IMR-90 (cell line): Measurements from ENCODE around the gene DOHH. TPM values are rescaled to one million over a fixed set of nuclear protein-coding genes. Genes with fewer than 3 reads are reported as not detected.

Experiments
- ATAC-seq: fragments of 200-7000 bp; cut with Tn5 transposase; 2 replicates; pipeline ENCODE4 v1.9.1; 2020; ENCODE audit warnings: low read depth, mild to moderate bottlenecking, moderate library complexity
- BruUV-seq: library from RNA; stranded (reverse); fragments of 400-500 nt; replicated peaks from 2 replicates; lab custom pipeline; 2021; lab: Mats Ljungman, UMichigan
- CTCF ChIA-PET: fragments of 300-600 bp; formaldehyde crosslinking; extraction: SDS; loops from one replicate; lab custom pipeline; 2021; ENCODE audit warnings: antibody characterized with exemption; lab: Yijun Ruan, JAX
- POLR2A ChIA-PET: fragments of 300-600 bp; sonication (Branson Sonifier 250); formaldehyde crosslinking; loops from one replicate; lab custom pipeline; 2022; ENCODE audit warnings: antibody characterized with exemption; ENCODE audit not compliant: unreplicated experiment; lab: Charles Lee
- DNase-seq: peaks from one replicate; pipeline ENCODE4 v3.0.0; 2013
- H2AFZ ChIP-seq: replicated peaks from 2 replicates; pipeline ENCODE3; 2013; ENCODE audit warnings: low read length, mild to moderate bottlenecking; ENCODE audit not compliant: poor library complexity
- H2AK5ac ChIP-seq: 2 replicates; pipeline ENCODE4 v1.6.1; 2013; ENCODE audit warnings: low read depth, low read length, inconsistent platforms
- H2AK9ac ChIP-seq: replicated peaks from 2 replicates; pipeline ENCODE3; 2013; ENCODE audit warnings: mild to moderate bottlenecking, low read depth, low read length, moderate library complexity; ENCODE audit not compliant: poor library complexity
- H2BK120ac ChIP-seq: 2 replicates; pipeline ENCODE4 v1.6.1; 2013; ENCODE audit warnings: low read depth, low read length, inconsistent platforms
- H2BK15ac ChIP-seq: 3 replicates; pipeline ENCODE4 v1.6.1; 2013; ENCODE audit warnings: low read depth, low read length, inconsistent platforms
- H2BK20ac ChIP-seq: 2 replicates; pipeline ENCODE4 v1.6.1; 2013; ENCODE audit warnings: low read depth, mild to moderate bottlenecking, inconsistent platforms, low read length, moderate library complexity
- H2BK5ac ChIP-seq: 2 replicates; pipeline ENCODE4 v1.6.1; 2013; ENCODE audit warnings: mild to moderate bottlenecking, low read depth, low read length, inconsistent platforms; ENCODE audit not compliant: poor library complexity, severe bottlenecking
- H3K14ac ChIP-seq: replicated peaks from 2 replicates; pipeline ENCODE4 v1.6.1; 2013; ENCODE audit warnings: low read depth, low read length, inconsistent platforms
- H3K18ac ChIP-seq: 2 replicates; pipeline ENCODE4 v1.6.1; 2013; ENCODE audit warnings: low read depth, low read length, control low read depth
- H3K23ac ChIP-seq: 2 replicates; pipeline ENCODE4 v1.6.1; 2013; ENCODE audit warnings: low read depth, low read length, inconsistent platforms
- H3K27ac ChIP-seq: 2 replicates; pipeline ENCODE4 v1.5.1; 2013; ENCODE audit warnings: mild to moderate bottlenecking, control low read depth, low read length; ENCODE audit not compliant: insufficient read depth
- H3K27me3 ChIP-seq: 2 replicates; pipeline ENCODE4 v1.6.1; 2013; ENCODE audit warnings: low read length; ENCODE audit not compliant: control insufficient read depth, insufficient read depth
- H3K36me3 ChIP-seq: 2 replicates; pipeline ENCODE4 v1.6.1; 2013; ENCODE audit warnings: low read length, mixed read lengths; ENCODE audit not compliant: control insufficient read depth, insufficient read depth
- H3K4ac ChIP-seq: 2 replicates; pipeline ENCODE4 v1.6.1; 2013; ENCODE audit warnings: low read depth, low read length, inconsistent platforms
- H3K4me1 ChIP-seq: 2 replicates; pipeline ENCODE4 v1.6.1; 2013; ENCODE audit warnings: low read length, mixed read lengths; ENCODE audit not compliant: control insufficient read depth, insufficient read depth
- H3K4me2 ChIP-seq: 2 replicates; pipeline ENCODE4 v1.6.1; 2013; ENCODE audit warnings: low read depth, mild to moderate bottlenecking, control low read depth, low read length, moderate library complexity
- H3K4me3 ChIP-seq: 2 replicates; pipeline ENCODE4 v1.5.1; 2013; ENCODE audit warnings: low read depth, mild to moderate bottlenecking, control low read depth, low read length, moderate library complexity; ENCODE audit not compliant: insufficient read depth
- H3K56ac ChIP-seq: 2 replicates; pipeline ENCODE4 v1.6.1; 2013; ENCODE audit warnings: low read length, inconsistent platforms; ENCODE audit not compliant: insufficient read depth; ENCODE audit errors: extremely low read depth
- H3K79me1 ChIP-seq, 2 experiments: 2 replicates each; pipeline ENCODE4 v1.6.1; 2013; ENCODE audit warnings: low read length in 2 of 2, inconsistent platforms in 1 of 2, low read depth in 1 of 2
- H3K9ac ChIP-seq: 2 replicates; pipeline ENCODE4 v1.6.1; 2013; ENCODE audit warnings: low read depth, low read length, control low read depth
- H3K9me1 ChIP-seq: 2 replicates; pipeline ENCODE4 v1.6.1; 2013; ENCODE audit warnings: low read length, inconsistent platforms; ENCODE audit not compliant: insufficient read depth
- H3K9me3 ChIP-seq: 2 replicates; pipeline ENCODE4 v1.6.1; 2013; ENCODE audit warnings: low read length; ENCODE audit not compliant: control insufficient read depth, insufficient read depth
- H4K20me1 ChIP-seq: 2 replicates; pipeline ENCODE4 v1.6.1; 2013; ENCODE audit warnings: low read length, inconsistent platforms; ENCODE audit not compliant: insufficient read depth
- H4K5ac ChIP-seq: 2 replicates; pipeline ENCODE4 v1.6.1; 2013; ENCODE audit warnings: mild to moderate bottlenecking, low read depth, low read length, control low read depth
- H4K8ac ChIP-seq, 2 experiments: 2 replicates each; pipeline ENCODE4 v1.6.1; 2013; ENCODE audit warnings: low read depth in 2 of 2, low read length in 2 of 2, control low read depth in 1 of 2, inconsistent platforms in 1 of 2
- H4K91ac ChIP-seq: 2 replicates; pipeline ENCODE4 v1.6.1; 2013; ENCODE audit warnings: low read depth, low read length, inconsistent platforms; ENCODE audit not compliant: insufficient read depth
- FOS ChIP-seq: fragments of 150-350 bp; IDR thresholded peaks from 2 replicates; pipeline ENCODE4 v1.6.1; 2016; ENCODE audit warnings: low read depth, low read length
- RFX5 ChIP-seq: IDR thresholded peaks from 2 replicates; pipeline ENCODE4 v1.8.0; 2012; ENCODE audit warnings: low read depth, mild to moderate bottlenecking, low read length, moderate library complexity
- WGBS, 2 experiments: methylation state at CpG; one replicate each; pipeline versions ENCODE4 v1.1.5 to v1.1.7; 2013; ENCODE audit warnings: missing lambda C conversion rate in 2 of 2; ENCODE audit not compliant: insufficient read length in 1 of 2; ENCODE audit errors: extremely low coverage in 2 of 2; 5-methylcytosine and 5-hydroxymethylcytosine counted together
- dilution Hi-C: fragments of 300-500 bp; cut with HindIII; formaldehyde crosslinking; loops from one replicate; pipeline ENCODE4 v1.14.3; 2018; ENCODE audit warnings: low sequenced_read_pairs; ENCODE audit not compliant: unreplicated experiment
- in situ Hi-C: fragments of 300-500 bp; cut with MboI; formaldehyde crosslinking; loops from 3 replicates; pipeline ENCODE4 v1.14.3; 2019; ENCODE audit warnings: low sequenced_read_pairs, inconsistent platforms, mixed read lengths
- intact Hi-C: fragments of 100-400 bp; cut with micrococcal nuclease; formaldehyde crosslinking; loops from 2 replicates; pipeline ENCODE4 v1.10.0; 2022
- polyA plus RNA-seq, 3 experiments: library from polyadenylated mRNA; depleted of rRNA; stranded (reverse); fragments of >200 nt; gene quantifications; 2 replicates each; pipeline ENCODE4 v1.2.3, GENCODE V29; 2012; ENCODE audit warnings: low replicate concordance in 1 of 3
- total RNA-seq: library from RNA; depleted of rRNA; stranded (reverse); fragments of >200 nt; gene quantifications from 2 replicates; pipeline ENCODE4 v1.2.3, GENCODE V29; 2012

The DOHH gene
- total and polyA plus RNA-seq, 2 of the 4 experiments (the other 2 are of a cell fraction) = 3.2 to 9.2 TPM

DNA sequence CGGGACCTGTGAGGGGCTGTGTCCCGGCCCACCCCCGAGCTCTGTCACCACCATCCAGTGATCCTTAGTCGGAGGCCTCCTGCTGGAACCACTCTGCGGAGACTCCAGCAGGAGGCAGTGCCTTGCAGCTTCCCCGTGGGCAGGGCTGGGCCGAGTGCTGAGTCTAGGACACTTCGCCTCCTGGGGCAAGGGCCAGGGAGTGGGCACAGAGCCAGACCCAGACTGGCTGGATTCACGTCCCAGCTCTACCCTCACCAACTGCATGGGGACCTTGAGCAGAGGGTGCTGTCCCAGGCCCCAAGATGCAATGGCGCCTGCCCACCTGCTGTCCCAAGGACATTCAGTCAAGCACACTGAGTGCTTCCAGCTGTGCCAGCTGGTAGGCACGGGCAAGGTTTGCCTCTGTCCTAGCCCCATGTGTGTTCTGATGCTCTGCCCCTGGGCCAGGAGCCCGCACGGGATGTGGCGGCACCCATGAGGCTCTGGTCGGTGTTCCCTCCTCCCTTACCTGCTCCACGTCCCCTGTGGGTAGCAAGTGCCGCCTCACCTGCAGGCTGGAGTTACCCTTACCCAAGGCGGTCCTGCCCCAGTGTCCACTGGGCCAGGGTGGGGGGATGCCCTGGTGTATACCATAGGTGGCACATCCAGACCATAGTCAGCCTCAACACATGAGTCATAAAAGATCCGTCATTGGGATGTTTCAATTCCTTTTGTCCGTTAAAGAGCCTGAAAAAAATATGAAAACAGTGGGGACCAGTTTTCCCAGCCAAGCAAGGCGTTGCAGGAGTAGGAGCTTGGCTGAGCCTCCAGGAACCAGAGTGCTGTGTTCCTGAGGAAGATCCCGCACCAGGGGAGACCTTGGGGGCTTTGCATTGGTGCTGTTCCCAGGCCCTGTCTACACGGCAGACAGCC is 13.0 kb upstream of the DOHH start:
- ChIA-PET CTCF (no interaction called here), POLR2A (no interaction called here)
- no TSS peak for BruUV-seq
- Histone ChIP-seq H3K9me3 (no peaks in the 10 kb centered on the region), H2AK5ac (peak overlapping the region; percentile 62; the same call in 1 of the 2 replicates), H3K4ac (no peak overlapping the region), H3K27ac (no peak overlapping the region), H2BK15ac (no peak overlapping the region), H2BK5ac (no peak overlapping the region), H4K5ac (no peak overlapping the region), H2AFZ (no peak overlapping the region), H3K18ac (no peak overlapping the region), H3K56ac (no peak overlapping the region), H4K8ac (no peak overlapping the region), H2AK9ac (peak overlapping the region; percentile 24), H4K91ac (0 out of 2 replicates have a peak overlapping the region, but pooled peaks have one; percentile 21), H3K27me3 (no peaks in the 10 kb centered on the region), H2BK20ac (no peak overlapping the region), H3K79me1 (peaks cover 6 to 95% of the 10 kb centered on the region in 2 experiments), H3K23ac (no peak overlapping the region), H3K4me1 (peaks cover 24% of the 10 kb centered on the region), H3K14ac (no peak overlapping the region; the same call in 1 of the 2 replicates), H3K9me1 (peaks cover 27% of the 10 kb centered on the region), H4K20me1 (peaks cover 99% of the 10 kb centered on the region), H3K9ac (no peak overlapping the region), H2BK120ac (no peak overlapping the region), H3K4me3 (no peak overlapping the region), H3K36me3 (peaks cover 13% of the 10 kb centered on the region), H3K4me2 (no peak overlapping the region)
- no peak for ATAC-seq
- dilution Hi-C loops = no loop called here
- intact Hi-C loops = no loop called here
- in situ Hi-C loops = no loop called here
- TF ChIP-seq RFX5 = no peak
- 0 out of 2 replicates have a peak, but pooled peaks have one; percentile 39 for TF ChIP-seq FOS
- DNase-seq = peak; percentile 25
- 73% methylated on average over 10 of the region's 23 CpGs; no CpG with 5 or more reads in 1 of the 2 experiments for WGBS, 2 experiments
